ENCODE results near the gene COX7B2.

- TF ChIP-seq POLR2AphosphoS5 (IDR thresholded peaks at IDR 0.05; ENCODE audit: low read depth, low read length) (no peak), ZNF274 (IDR thresholded peaks at IDR 0.05; ENCODE audit: low read depth, low read length) (no peak), EGR1 (IDR thresholded peaks at IDR 0.05; ENCODE audit: low read depth) (no peak), CTCF (IDR thresholded peaks at IDR 0.05 in 2 of 3, conservative IDR thresholded peaks at IDR 0.05 in 1 of 3; ENCODE audit: borderline replicate concordance in 1 of 3, insufficient read depth in 1 of 3, low read depth in 2 of 3, low read length in 2 of 3) (no peak), SIN3A (IDR thresholded peaks at IDR 0.05; ENCODE audit: low read depth) (no peak), POLR2A (IDR thresholded peaks at IDR 0.05; ENCODE audit: borderline replicate concordance, extremely low read depth, insufficient read depth, insufficient read length) (no peak), EZH2 (IDR thresholded peaks at IDR 0.05) (no peak), CEBPB (IDR thresholded peaks at IDR 0.05; ENCODE audit: low read depth) (no peak), RAD21 (IDR thresholded peaks at IDR 0.05; ENCODE audit: low read depth) (no peak), REST (IDR thresholded peaks at IDR 0.05; ENCODE audit: low read depth) (no peak), TCF7L2 (IDR thresholded peaks at IDR 0.05; ENCODE audit: borderline replicate concordance, extremely low read depth, insufficient read depth, insufficient read length) (no peak), FOSL1 (IDR thresholded peaks at IDR 0.05; ENCODE audit: low read depth) (no peak), ATF3 (IDR thresholded peaks at IDR 0.05) (no peak)
Observed at GRCh38 chr4:46717950-46718349, 191.1 kb downstream of the COX7B2 start.

Data from HCT116 (cell line).